GM19397 (cell line): ENCODE results near the gene CCDC43.
"Not testable (repeated sequence)": the region's sequence is repeated elsewhere in the genome, so short reads cannot be mapped to it uniquely, and the experiment has no call there.

Experiments
- ATAC-seq: cut with Tn5 transposase; IDR thresholded peaks from one replicate; pipeline ENCODE4 v1.9.1; 2021; ENCODE audit warnings: mild to moderate bottlenecking, moderate library complexity; ENCODE audit not compliant: unreplicated experiment

Gene CCDC43

GRCh38 chr17:44672479-44673093 is 17.0 kb downstream of the CCDC43 start:
- no peak for ATAC-seq

DNA sequence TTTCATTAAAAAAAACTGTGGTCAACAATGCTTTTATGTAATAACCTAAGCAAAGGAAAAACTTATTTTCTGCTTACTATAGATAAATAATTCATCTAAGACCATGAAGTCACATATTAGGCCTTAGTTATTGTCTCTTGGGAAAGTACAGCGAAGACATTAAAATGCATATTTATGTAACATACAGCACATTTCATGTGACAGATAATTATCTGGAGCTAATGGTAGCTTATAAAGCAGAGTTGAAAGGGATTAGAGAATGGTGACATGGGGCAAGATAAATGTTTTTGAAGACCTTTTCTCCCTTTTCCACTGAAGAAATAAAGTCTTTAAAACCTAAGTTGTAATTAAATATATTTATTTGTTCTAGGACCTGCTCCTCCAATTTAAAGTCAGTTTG is 23.6 kb downstream of the CCDC43 start:
- ATAC-seq, result no peak

DNA sequence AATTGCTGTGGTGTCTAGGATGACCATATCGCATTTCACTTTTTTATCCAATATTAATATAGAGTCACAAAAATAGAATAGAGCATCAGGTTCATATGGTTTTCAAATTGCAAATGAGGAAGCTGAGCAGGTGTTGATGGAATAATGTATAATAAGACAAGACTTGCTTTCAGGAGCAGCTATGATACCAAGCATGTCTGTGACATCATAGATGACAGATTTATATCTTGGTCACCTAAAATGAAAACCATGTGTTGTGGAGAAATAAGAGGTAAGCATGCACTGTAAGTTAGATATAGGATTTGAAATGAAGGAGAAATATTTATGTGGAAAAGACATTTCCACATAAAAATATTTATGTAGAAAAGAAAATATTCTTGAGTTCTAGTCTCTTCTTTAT is 24.7 kb downstream of the CCDC43 start:
- no peak for ATAC-seq

- ATAC-seq, result no peak
Measured at GRCh38 chr17:44663095-44663494, 26.5 kb downstream of the CCDC43 start.

GRCh38 chr17:44661835-44662234 is 27.7 kb downstream of the CCDC43 start:
- ATAC-seq, result no peak

GRCh38 chr17:44655983-44656710 is 33.4 kb downstream of the CCDC43 start, which contains the start of gene MEIOC:
Gene MEIOC, plus strand, starts transcription at chr17:44656468. Its CDS starts 146 bp downstream, at chr17:44656614.
- ATAC-seq, result no peak

GRCh38 chr17:44653954-44654353 is 35.6 kb downstream of the CCDC43 start:
- no peak for ATAC-seq

DNA sequence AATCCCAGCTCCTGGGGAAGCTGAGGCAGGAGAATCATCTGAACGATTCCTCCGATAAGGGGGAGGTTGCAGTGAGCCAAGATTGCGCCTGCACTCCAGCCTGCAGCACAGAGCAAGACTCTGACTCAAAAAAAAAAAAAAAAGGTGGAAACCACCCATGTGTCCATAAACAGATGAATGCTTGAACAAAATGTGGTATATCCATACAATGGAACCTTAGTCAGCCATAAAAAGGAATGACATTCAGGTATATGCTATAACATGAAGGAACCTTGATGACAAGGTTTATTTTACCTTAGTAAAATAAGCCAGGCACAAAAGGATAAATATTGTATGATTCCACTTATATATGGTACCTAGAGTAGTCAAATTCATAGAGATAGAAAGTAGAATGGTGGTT is 36.2 kb downstream of the CCDC43 start:
- no peak for ATAC-seq

- ATAC-seq, result no peak
Measured at GRCh38 chr17:44652727-44653126, 36.8 kb downstream of the CCDC43 start.

- no peak for ATAC-seq
Measured at GRCh38 chr17:44651228-44651627, 38.3 kb downstream of the CCDC43 start.

GRCh38 chr17:44648963-44649362 is 40.6 kb downstream of the CCDC43 start:
- ATAC-seq, result no peak

GRCh38 chr17:44647736-44648135 is 41.8 kb downstream of the CCDC43 start:
- ATAC-seq, result no peak

GRCh38 chr17:44646280-44646679 is 43.3 kb downstream of the CCDC43 start:
- ATAC-seq, result no peak

GRCh38 chr17:44645341-44645740 is 44.2 kb downstream of the CCDC43 start:
- no peak for ATAC-seq

DNA sequence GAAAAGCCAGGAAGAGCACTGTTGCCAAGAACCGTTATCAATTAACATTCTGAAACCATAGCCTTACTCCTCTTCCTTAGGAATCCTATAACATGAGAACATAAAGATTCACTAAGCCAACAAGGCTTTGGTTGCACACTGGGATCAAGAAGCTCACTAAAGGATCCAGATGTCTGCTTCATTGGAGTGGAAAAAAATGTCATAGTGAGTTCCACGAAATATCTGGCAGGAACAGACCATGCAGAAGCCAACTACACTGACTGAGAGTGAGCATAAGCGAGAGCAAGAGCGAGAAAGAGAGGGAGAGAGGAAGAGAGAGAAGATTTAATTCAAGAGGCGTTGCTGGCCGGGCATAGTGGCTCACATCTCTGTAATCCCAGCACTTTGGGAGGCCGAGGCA is 46.7 kb downstream of the CCDC43 start:
- no peak for ATAC-seq

- ATAC-seq, result no peak
Measured at GRCh38 chr17:44637066-44637465, 52.5 kb downstream of the CCDC43 start.

GRCh38 chr17:44636562-44636961 is 53.0 kb downstream of the CCDC43 start:
- ATAC-seq, result no peak

DNA sequence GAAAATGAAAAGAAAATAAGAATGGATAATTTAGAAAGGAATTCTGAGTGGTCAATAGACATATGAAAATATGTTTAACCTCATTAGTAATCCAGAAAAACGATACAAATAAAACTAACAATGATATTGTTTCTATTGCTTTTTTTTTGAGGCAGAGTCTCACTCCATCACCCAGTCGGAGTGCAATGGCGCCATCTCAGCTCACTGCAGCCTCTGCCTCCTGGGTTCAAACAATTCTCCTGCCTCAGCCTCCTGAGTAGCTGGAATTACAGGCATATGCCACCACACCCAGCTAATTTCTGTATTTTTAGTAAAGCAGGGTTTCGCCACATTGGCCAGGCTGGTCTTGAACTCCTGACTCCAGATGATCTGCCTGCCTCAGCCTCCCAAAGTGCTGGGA is 55.2 kb downstream of the CCDC43 start:
- ATAC-seq, result not testable (repeated sequence)

DNA sequence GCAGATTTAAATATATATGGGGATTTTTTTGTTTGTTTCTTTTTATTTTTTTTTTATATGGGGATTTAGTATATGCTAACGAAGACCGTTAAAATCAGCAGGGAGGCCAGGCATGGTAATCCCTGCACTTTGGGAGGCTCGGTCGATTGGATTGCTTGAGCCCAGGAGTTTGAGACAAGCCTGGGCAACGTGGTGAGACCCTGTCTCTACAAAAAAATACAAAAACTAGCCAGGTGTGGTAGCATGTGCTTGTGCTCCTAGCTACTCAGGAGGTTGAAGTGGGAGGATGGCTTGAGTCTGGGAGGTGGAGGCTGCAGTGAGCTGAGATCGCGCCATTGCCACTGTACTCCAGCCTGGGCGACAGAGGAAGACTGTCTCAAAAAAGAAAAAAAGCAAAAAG is 55.6 kb downstream of the CCDC43 start:
- ATAC-seq, result no peak

DNA sequence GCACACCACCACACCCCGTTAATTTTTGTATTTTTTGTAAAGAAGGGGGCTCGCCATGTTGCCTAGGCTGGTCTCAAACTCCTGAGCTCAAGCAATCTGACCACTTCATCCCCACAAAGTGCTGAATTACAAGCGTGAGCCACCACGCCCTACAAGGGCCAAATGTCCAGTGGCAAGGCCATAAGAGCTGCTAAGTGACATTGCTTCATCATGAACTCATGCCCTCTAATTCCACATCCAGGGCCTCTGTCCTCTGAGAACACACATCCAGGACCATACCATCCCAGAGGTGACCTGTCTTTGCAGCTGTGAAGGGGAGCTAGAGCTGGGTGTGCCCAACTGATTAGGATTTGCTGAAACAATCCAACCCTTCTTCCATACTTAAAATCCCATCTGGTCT is 58.9 kb downstream of the CCDC43 start:
- ATAC-seq, result no peak

- ATAC-seq, result no peak
Measured at GRCh38 chr17:44629314-44629713, 60.3 kb downstream of the CCDC43 start.
